Keratinocyte (primary cell): Measurements from ENCODE around the gene ARHGAP8. TPM values are rescaled to one million over a fixed set of nuclear protein-coding genes. Genes with fewer than 3 reads are reported as not detected.

ENCODE experiments used
- DNase-seq: peaks from one replicate; pipeline ENCODE4 v3.0.0-alpha.2; 2011; ENCODE audit warnings: low read depth, missing footprints, low spot score
- FAIRE-seq: peaks from 2 replicates; lab custom pipeline; 2011; peaks lifted over from hg19 to GRCh38; lab: Jason Lieb, UNC
- H2AFZ ChIP-seq: 2 replicates; pipeline ENCODE4 v1.6.0; 2012; ENCODE audit warnings: low read length, control low read depth, inconsistent platforms; ENCODE audit not compliant: control insufficient read depth
- H3K27ac ChIP-seq: 2 replicates; pipeline ENCODE4 v1.5.1; 2011; ENCODE audit warnings: low read length; ENCODE audit not compliant: control insufficient read depth, insufficient read depth
- H3K27me3 ChIP-seq: 3 replicates; pipeline ENCODE4 v1.6.0; 2011; ENCODE audit warnings: low read length; ENCODE audit not compliant: control insufficient read depth, insufficient read depth; ENCODE audit errors: extremely low read depth
- H3K36me3 ChIP-seq, 2 experiments: 2 replicates in 1 of 2; 3 replicates in 1 of 2; pipeline ENCODE4 v1.5.1; 2011; ENCODE audit warnings: low read length in 2 of 2, mild to moderate bottlenecking in 1 of 2; ENCODE audit not compliant: control insufficient read depth in 2 of 2, insufficient read depth in 2 of 2; ENCODE audit errors: extremely low read depth in 1 of 2
- H3K4me1 ChIP-seq: 3 replicates; pipeline ENCODE4 v1.5.1; 2011; ENCODE audit warnings: low read length; ENCODE audit not compliant: control insufficient read depth, insufficient read depth; ENCODE audit errors: extremely low read depth
- H3K4me2 ChIP-seq: 3 replicates; pipeline ENCODE4 v1.6.0; 2011; ENCODE audit warnings: low read depth, low read length; ENCODE audit not compliant: control insufficient read depth, insufficient read depth; ENCODE audit errors: extremely low read depth
- H3K4me3 ChIP-seq, 3 experiments: fragments of 200-600 bp in 1 of 3; sonication (generic) in 1 of 3; 2 replicates in 2 of 3; 3 replicates in 1 of 3; pipeline ENCODE4 v1.5.1; 2011 to 2016; ENCODE audit warnings: low read length in 3 of 3, mild to moderate bottlenecking in 3 of 3, control low read depth in 2 of 3, inconsistent platforms in 1 of 3, low read depth in 1 of 3, mixed read lengths in 1 of 3, mixed run types in 1 of 3, moderate library complexity in 1 of 3; ENCODE audit not compliant: control insufficient read depth in 2 of 3, insufficient read depth in 2 of 3; ENCODE audit errors: extremely low read depth in 1 of 3
- H3K79me2 ChIP-seq: 2 replicates; pipeline ENCODE4 v1.6.0; 2012; ENCODE audit warnings: low read length; ENCODE audit not compliant: control insufficient read depth, insufficient read depth
- H3K9ac ChIP-seq: 3 replicates; pipeline ENCODE4 v1.6.0; 2011; ENCODE audit warnings: low read length; ENCODE audit not compliant: control insufficient read depth, insufficient read depth; ENCODE audit errors: extremely low read depth
- H3K9me1 ChIP-seq: 3 replicates; pipeline ENCODE4 v1.6.0; 2011; ENCODE audit warnings: low read length; ENCODE audit not compliant: control insufficient read depth, insufficient read depth; ENCODE audit errors: extremely low read depth
- H3K9me3 ChIP-seq: 2 replicates; pipeline ENCODE4 v1.5.1; 2012; ENCODE audit warnings: low read depth, low read length; ENCODE audit not compliant: control insufficient read depth
- H4K20me1 ChIP-seq: 3 replicates; pipeline ENCODE4 v1.6.0; 2011; ENCODE audit warnings: low read length; ENCODE audit not compliant: control insufficient read depth, insufficient read depth; ENCODE audit errors: extremely low read depth
- EZH2 ChIP-seq: IDR thresholded peaks from one replicate; pipeline ENCODE4 v1.6.1; 2012; ENCODE audit warnings: inconsistent platforms, mild to moderate bottlenecking, low read length, moderate library complexity
- dilution Hi-C: fragments of 300-500 bp; cut with MboI; formaldehyde crosslinking; loops from one replicate; pipeline ENCODE4 v1.7.0; 2020; ENCODE audit warnings: low sequenced_read_pairs; ENCODE audit not compliant: extremely low pct_ligation_motif_present
- polyA minus RNA-seq, 3 experiments: library from RNA; depleted of rRNA, polyadenylated mRNA; stranded (reverse); fragments of >200 nt; gene quantifications; 1 replicate in 1 of 3; 2 replicates in 1 of 3; 3 replicates in 1 of 3; pipeline ENCODE4 v1.2.3, GENCODE V29; 2011
- polyA plus RNA-seq, 5 experiments: library from polyadenylated mRNA; depleted of rRNA in 3 of 5; stranded (reverse) in 3 of 5; stranded (forward) in 1 of 5; unstranded in 1 of 5; fragments of >200 nt; gene quantifications; 1 replicate in 1 of 5; 2 replicates in 3 of 5; 3 replicates in 1 of 5; pipeline versions ENCODE4 v1.2.1 to v1.2.3, GENCODE V29; 2011 to 2012; ENCODE audit warnings: missing spikeins in 2 of 5, low read depth in 1 of 5, low replicate concordance in 1 of 5
- TF ChIP-seq, protein P1 (sequence below), 3 experiments: IDR thresholded peaks in 1 of 3; conservative IDR thresholded peaks in 1 of 3; optimal IDR thresholded peaks in 1 of 3; 2 replicates in 2 of 3; 3 replicates in 1 of 3; pipeline versions ENCODE3 to v1.5.1; 2011; ENCODE audit warnings: low read length in 3 of 3, mild to moderate bottlenecking in 3 of 3, moderate library complexity in 2 of 3, control low read depth in 1 of 3, inconsistent platforms in 1 of 3; ENCODE audit not compliant: insufficient read depth in 2 of 3; ENCODE audit errors: extremely low read depth in 1 of 3

The ARHGAP8 gene
- 20.2 to 26.0 TPM (median 21.3 TPM) in 3 replicates for polyA plus RNA-seq
- 9.9 TPM for polyA plus RNA-seq (2011; ENCODE audit: low read depth)
- 14.4 and 19.2 TPM in 2 replicates for polyA plus RNA-seq (2011; cell fraction: cytosol; rRNA removed)
- 55.5 and 78.6 TPM in 2 replicates for polyA plus RNA-seq (2011; cell fraction: nucleus; rRNA removed)
- polyA plus RNA-seq (2012; ENCODE audit: low replicate concordance), result 16.2 and 18.5 TPM in 2 replicates
- polyA minus RNA-seq, result 18.2 to 29.4 TPM (median 19.6 TPM) in 3 replicates
- 11.7 TPM for polyA minus RNA-seq (2011; cell fraction: cytosol; rRNA and poly(A)+ RNA removed)
- polyA minus RNA-seq (2011; cell fraction: nucleus; rRNA and poly(A)+ RNA removed), result 22.1 and 34.7 TPM in 2 replicates

DNA sequence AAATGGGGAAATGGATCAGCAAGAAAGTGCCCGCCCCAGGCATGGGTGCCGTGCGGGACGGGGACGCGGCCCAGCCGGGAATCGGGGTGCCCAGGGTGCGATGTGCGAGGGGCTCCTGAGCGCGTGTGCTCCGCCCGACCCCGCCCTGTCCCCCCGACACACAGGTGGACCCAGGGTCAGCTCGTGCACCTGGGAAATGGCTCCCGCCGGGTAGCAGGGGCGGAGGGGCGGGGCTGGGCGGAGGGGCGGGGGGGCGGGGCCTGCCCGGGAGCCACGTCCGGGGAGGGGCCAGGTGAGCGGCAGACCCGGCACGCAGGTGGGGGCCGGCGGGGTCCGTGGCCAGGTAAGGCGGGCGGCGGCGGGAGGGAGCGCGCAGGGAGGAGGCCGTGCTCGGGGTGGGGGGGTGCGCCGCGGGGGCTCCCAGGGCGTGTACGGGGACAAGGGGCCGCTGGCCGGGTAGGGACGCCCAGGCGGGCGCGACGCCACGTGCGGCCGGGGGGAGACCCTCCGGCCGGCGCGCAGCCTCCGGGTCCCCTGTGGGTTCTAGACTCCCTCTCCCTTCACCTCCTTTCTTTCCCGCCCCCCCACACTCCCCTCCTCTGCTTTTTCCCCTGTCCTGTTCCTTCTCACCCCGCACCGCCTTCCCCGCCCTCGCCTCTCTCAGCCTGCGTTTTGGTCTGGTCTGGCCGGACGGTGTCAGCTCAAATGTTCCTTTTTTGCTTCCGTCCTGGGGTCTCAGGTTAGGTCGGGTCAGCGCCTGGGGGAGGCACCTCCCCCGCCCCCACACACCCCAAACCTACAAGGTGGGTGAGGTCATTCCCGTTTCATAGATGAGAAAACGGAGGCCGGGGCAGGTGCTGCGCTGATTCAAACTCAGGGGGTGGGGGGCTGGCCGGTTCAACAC, at the start of gene ARHGAP8:
TSS of gene ARHGAP8 (plus strand) at position 291 of the 904 bp plus-strand sequence. CDS start 33,953 bp downstream, outside the sequence.
- H3K36me3 ChIP-seq, result no peaks in the 10 kb centered on the region
- dilution Hi-C loops, result no loop called here
- peak within 1 kb of the TSS; percentile 82 for H3K4me2 ChIP-seq
- DNase-seq (no peak), FAIRE-seq (no peak)
- H3K27me3 ChIP-seq, result no peaks in the 10 kb centered on the region
- peak within 1 kb of the TSS; percentile 92 for H2AFZ ChIP-seq
- H3K27ac ChIP-seq, result peak within 1 kb of the TSS; percentile 26
- peaks cover 30% of the 10 kb centered on the region for H3K4me1 ChIP-seq
- peaks cover 10% of the 10 kb centered on the region for H3K9me1 ChIP-seq
- H3K9me3 ChIP-seq, result no peaks in the 10 kb centered on the region
- TF ChIP-seq, protein P1, sequence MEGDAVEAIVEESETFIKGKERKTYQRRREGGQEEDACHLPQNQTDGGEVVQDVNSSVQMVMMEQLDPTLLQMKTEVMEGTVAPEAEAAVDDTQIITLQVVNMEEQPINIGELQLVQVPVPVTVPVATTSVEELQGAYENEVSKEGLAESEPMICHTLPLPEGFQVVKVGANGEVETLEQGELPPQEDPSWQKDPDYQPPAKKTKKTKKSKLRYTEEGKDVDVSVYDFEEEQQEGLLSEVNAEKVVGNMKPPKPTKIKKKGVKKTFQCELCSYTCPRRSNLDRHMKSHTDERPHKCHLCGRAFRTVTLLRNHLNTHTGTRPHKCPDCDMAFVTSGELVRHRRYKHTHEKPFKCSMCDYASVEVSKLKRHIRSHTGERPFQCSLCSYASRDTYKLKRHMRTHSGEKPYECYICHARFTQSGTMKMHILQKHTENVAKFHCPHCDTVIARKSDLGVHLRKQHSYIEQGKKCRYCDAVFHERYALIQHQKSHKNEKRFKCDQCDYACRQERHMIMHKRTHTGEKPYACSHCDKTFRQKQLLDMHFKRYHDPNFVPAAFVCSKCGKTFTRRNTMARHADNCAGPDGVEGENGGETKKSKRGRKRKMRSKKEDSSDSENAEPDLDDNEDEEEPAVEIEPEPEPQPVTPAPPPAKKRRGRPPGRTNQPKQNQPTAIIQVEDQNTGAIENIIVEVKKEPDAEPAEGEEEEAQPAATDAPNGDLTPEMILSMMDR (optimal IDR thresholded peaks at IDR 0.05 in 1 of 3, IDR thresholded peaks at IDR 0.05 in 1 of 3, conservative IDR thresholded peaks at IDR 0.05 in 1 of 3; ENCODE audit: extremely low read depth in 1 of 3, insufficient read depth in 2 of 3, low read length in 3 of 3), result no peak
- no peak for TF ChIP-seq EZH2
- peaks cover 8% of the 10 kb centered on the region for H4K20me1 ChIP-seq
- peaks cover 37% of the 10 kb centered on the region for H3K79me2 ChIP-seq
- H3K4me3 ChIP-seq, result peak within 1 kb of the TSS; percentile 81 to 91 (median 81)
- peak within 1 kb of the TSS; percentile 75 for H3K9ac ChIP-seq

DNA sequence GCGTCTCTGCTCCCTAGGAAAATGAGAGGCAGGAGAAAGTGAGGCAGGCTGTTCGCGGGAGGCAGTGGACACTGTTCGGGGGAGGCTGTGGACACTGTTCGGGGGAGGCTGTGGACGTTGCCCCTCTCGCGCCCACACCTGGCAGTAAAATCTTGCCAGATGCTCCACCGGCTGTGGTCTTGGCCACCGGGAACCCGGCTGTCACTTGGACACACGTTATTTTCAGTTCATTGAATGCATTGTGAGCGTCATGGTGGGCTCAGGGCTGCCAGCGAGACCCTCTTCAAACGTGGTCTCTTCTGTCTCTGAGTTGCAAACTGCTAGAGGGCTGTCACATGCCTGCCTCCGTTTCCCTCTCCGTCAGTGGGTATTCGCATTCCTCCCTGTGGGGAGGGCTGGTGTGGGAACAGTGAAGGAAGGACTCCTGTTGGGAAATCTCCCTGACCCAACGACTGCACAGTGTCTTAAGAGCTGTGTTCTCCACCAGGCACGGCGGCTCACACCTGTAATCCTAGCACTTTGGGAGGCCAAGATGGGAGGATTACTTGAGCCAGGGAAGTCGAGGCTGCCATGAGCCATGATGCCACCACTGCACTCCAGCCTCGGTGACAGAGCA, 49.0 kb upstream of the ARHGAP8 start:
- Histone ChIP-seq H3K4me2 (peak overlapping the region; percentile 93), H3K9ac (peak overlapping the region; percentile 78), H2AFZ (no peak overlapping the region), H3K27me3 (no peaks in the 10 kb centered on the region), H3K27ac (no peak overlapping the region), H3K9me3 (no peaks in the 10 kb centered on the region), H3K36me3 (no peaks in the 10 kb centered on the region), H4K20me1 (peaks cover 6% of the 10 kb centered on the region), H3K79me2 (peaks cover 29% of the 10 kb centered on the region), H3K4me1 (peaks cover 16% of the 10 kb centered on the region), H3K9me1 (no peaks in the 10 kb centered on the region), H3K4me3 (peak overlapping the region; percentile 69 to 87 (median 76))
- dilution Hi-C loops, result no loop called here
- DNase-seq (no peak), FAIRE-seq (no peak)
- TF ChIP-seq, protein P1 (optimal IDR thresholded peaks at IDR 0.05 in 1 of 3, IDR thresholded peaks at IDR 0.05 in 1 of 3, conservative IDR thresholded peaks at IDR 0.05 in 1 of 3; ENCODE audit: extremely low read depth in 1 of 3, insufficient read depth in 2 of 3, low read length in 3 of 3), result no peak
- no peak for TF ChIP-seq EZH2
